PC-9 (cell line): Measurements from ENCODE around the gene TMEM132D. TPM values are rescaled to one million over a fixed set of nuclear protein-coding genes. Genes with fewer than 3 reads are reported as not detected.

ENCODE experiments used
- BruUV-seq: library from RNA; stranded (reverse); fragments of 400-500 nt; replicated peaks from 2 replicates; lab custom pipeline; 2021; lab: Mats Ljungman, UMichigan
- CTCF ChIA-PET: fragments of 300-600 bp; sonication (Branson Sonifier 250); formaldehyde crosslinking; loops from one replicate; lab custom pipeline; 2022; ENCODE audit warnings: antibody characterized with exemption; lab: Charles Lee
- POLR2A ChIA-PET: fragments of 300-600 bp; sonication (Branson Sonifier 250); formaldehyde crosslinking; loops from one replicate; lab custom pipeline; 2022; ENCODE audit warnings: antibody characterized with exemption; ENCODE audit not compliant: unreplicated experiment; lab: Charles Lee
- DNase-seq, 2 experiments: peaks; one replicate each; pipeline versions ENCODE4 v3.0.0 to v3.0.0-alpha.2; 2015 to 2022; ENCODE audit warnings: mixed read lengths in 1 of 2
- H2AFZ ChIP-seq: fragments of 200-600 bp; sonication (generic); 2 replicates; pipeline ENCODE4 v1.8.1; 2017; ENCODE audit warnings: antibody characterized with exemption
- H3F3A ChIP-seq: fragments of 200-600 bp; sonication (generic); 2 replicates; pipeline ENCODE4 v1.8.1; 2017; ENCODE audit warnings: antibody characterized with exemption, mild to moderate bottlenecking, low read depth; ENCODE audit not compliant: insufficient read depth
- H3K27ac ChIP-seq: fragments of 200-600 bp; sonication (generic); 2 replicates; pipeline ENCODE4 v1.6.1; 2016; ENCODE audit warnings: mixed run types
- H3K27me3 ChIP-seq: fragments of 200-600 bp; sonication (generic); 2 replicates; pipeline ENCODE4 v1.6.1; 2016; ENCODE audit warnings: low read depth, mixed run types; ENCODE audit not compliant: insufficient read depth
- H3K36me3 ChIP-seq: fragments of 200-600 bp; sonication (generic); 2 replicates; pipeline ENCODE4 v1.6.1; 2016; ENCODE audit warnings: low read depth, mixed run types
- H3K4me1 ChIP-seq: fragments of 200-600 bp; sonication (generic); replicated peaks from 2 replicates; pipeline ENCODE4 v1.6.1; 2016; ENCODE audit warnings: mixed run types; ENCODE audit not compliant: insufficient read depth
- H3K4me2 ChIP-seq: fragments of 200-600 bp; sonication (generic); 2 replicates; pipeline ENCODE4 v1.6.1; 2017; ENCODE audit warnings: mixed run types
- H3K4me3 ChIP-seq: fragments of 200-600 bp; sonication (generic); 2 replicates; pipeline ENCODE4 v1.6.1; 2016; ENCODE audit warnings: mixed run types
- H3K79me2 ChIP-seq: fragments of 200-600 bp; sonication (generic); 2 replicates; pipeline ENCODE4 v1.6.1; 2017; ENCODE audit warnings: low read depth, mixed run types
- H3K9me2 ChIP-seq: fragments of 200-600 bp; sonication (generic); 2 replicates; pipeline ENCODE4 v1.8.1; 2017; ENCODE audit warnings: mild to moderate bottlenecking; ENCODE audit not compliant: insufficient read depth
- H3K9me3 ChIP-seq: fragments of 200-600 bp; sonication (generic); 2 replicates; pipeline ENCODE4 v1.8.1; 2016; ENCODE audit warnings: low read depth; ENCODE audit not compliant: insufficient read depth
- H4K20me1 ChIP-seq: fragments of 200-600 bp; sonication (generic); 2 replicates; pipeline ENCODE4 v1.8.1; 2017; ENCODE audit not compliant: insufficient read depth
- CTCF ChIP-seq: fragments of 200-600 bp; sonication (generic); conservative IDR thresholded peaks from 2 replicates; pipeline ENCODE4 v1.6.1; 2017; ENCODE audit warnings: mixed run types, antibody characterized with exemption, mild to moderate bottlenecking, moderate library complexity
- EZH2 ChIP-seq: fragments of 200-600 bp; sonication (generic); IDR thresholded peaks from 2 replicates; pipeline ENCODE4 v1.8.0; 2017; ENCODE audit warnings: antibody characterized with exemption, low read depth
- intact Hi-C: fragments of 100-400 bp; cut with micrococcal nuclease; formaldehyde crosslinking; loops from one replicate; pipeline ENCODE4 v1.10.0; 2022; ENCODE audit not compliant: unreplicated experiment
- total RNA-seq: library from RNA; stranded (reverse); gene quantifications from 2 replicates; pipeline ENCODE4 v1.2.3, GENCODE V29; 2021

Gene TMEM132D
- total RNA-seq, 1 experiment from 2014 or later: not detected

DNA sequence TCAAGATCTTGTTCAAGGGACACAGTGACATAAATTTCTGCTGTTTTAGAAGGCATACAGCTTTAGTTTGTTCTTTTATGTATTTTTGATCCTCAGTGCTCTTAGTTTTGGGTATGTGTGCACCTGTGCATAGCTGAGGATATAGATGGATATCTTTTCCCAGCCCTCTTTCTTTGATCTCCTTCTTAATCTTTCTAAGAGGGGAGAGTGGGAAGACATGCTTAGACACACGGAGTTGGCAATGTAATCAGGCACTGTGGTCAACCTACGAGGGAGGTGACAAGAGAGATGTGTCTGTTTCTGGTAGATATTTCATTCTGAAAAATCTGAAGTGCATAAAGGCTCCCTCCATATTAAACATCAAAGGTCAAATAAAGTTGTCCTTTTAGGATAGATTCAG is 340.6 kb downstream of the TMEM132D start:
- POLR2A ChIA-PET: no interaction called here
- no peaks in the 10 kb centered on the region for H3K4me1 ChIP-seq
- no peaks in the 10 kb centered on the region for H3K79me2 ChIP-seq
- no peaks in the 10 kb centered on the region for H3K36me3 ChIP-seq
- H3K4me2 ChIP-seq: no peak overlapping the region
- no peaks in the 10 kb centered on the region for H3K9me2 ChIP-seq
- TF ChIP-seq EZH2: no peak
- TF ChIP-seq CTCF: no peak
- no peak overlapping the region for H3K27ac ChIP-seq
- H3K4me3 ChIP-seq: no peak overlapping the region
- CTCF ChIA-PET: no interaction called here
- no peaks in the 10 kb centered on the region for H3K27me3 ChIP-seq
- no peaks in the 10 kb centered on the region for H3F3A ChIP-seq
- no peaks in the 10 kb centered on the region for H3K9me3 ChIP-seq
- DNase-seq: no peak
- H2AFZ ChIP-seq: no peak overlapping the region
- no peaks in the 10 kb centered on the region for H4K20me1 ChIP-seq
- BruUV-seq: no TSS peak
- intact Hi-C loops: no loop called here

GRCh38 chr12:129561304-129561703 is 342.5 kb downstream of the TMEM132D start:
- POLR2A ChIA-PET: no interaction called here
- Histone ChIP-seq H3K79me2 (no peaks in the 10 kb centered on the region), H3K4me3 (no peak overlapping the region), H3K27ac (no peak overlapping the region), H2AFZ (no peak overlapping the region), H4K20me1 (no peaks in the 10 kb centered on the region), H3K27me3 (no peaks in the 10 kb centered on the region), H3K4me1 (no peaks in the 10 kb centered on the region), H3K36me3 (no peaks in the 10 kb centered on the region), H3K9me3 (no peaks in the 10 kb centered on the region), H3K9me2 (no peaks in the 10 kb centered on the region), H3K4me2 (no peak overlapping the region), H3F3A (no peaks in the 10 kb centered on the region)
- TF ChIP-seq CTCF (no peak), EZH2 (no peak)
- intact Hi-C loops: no loop called here
- BruUV-seq: no TSS peak
- CTCF ChIA-PET: no interaction called here
- no peak for DNase-seq

DNA sequence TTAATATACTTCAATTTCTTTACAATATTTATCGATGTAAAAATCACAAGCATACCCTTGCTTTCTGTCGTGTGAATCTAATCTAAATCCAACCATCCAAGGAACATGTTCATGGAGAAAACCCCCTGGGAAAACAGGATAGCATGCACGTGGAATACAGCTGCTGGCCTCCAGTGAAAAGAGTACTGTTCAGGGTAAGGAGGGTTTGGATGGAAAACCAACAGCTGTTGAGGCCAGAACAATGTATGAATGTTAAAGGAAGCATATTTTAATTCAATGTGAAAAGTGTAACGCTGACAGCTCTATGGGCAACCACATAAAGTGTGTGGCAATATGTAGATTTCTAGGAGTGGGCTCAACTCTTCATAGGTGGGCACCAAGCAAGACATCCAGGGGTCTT is 344.0 kb downstream of the TMEM132D start:
- no peak for TF ChIP-seq EZH2
- ChIA-PET CTCF (no interaction called here), POLR2A (no interaction called here)
- no TSS peak for BruUV-seq
- Histone ChIP-seq H3K4me1 (no peaks in the 10 kb centered on the region), H3K79me2 (no peaks in the 10 kb centered on the region), H3K4me3 (no peak overlapping the region), H3K4me2 (no peak overlapping the region), H2AFZ (no peak overlapping the region), H3F3A (no peaks in the 10 kb centered on the region), H4K20me1 (no peaks in the 10 kb centered on the region), H3K9me2 (no peaks in the 10 kb centered on the region), H3K27me3 (peaks cover 5% of the 10 kb centered on the region; the same call in 1 of the 2 replicates), H3K27ac (no peak overlapping the region), H3K9me3 (no peaks in the 10 kb centered on the region), H3K36me3 (no peaks in the 10 kb centered on the region)
- DNase-seq: no peak
- intact Hi-C loops: no loop called here

DNA sequence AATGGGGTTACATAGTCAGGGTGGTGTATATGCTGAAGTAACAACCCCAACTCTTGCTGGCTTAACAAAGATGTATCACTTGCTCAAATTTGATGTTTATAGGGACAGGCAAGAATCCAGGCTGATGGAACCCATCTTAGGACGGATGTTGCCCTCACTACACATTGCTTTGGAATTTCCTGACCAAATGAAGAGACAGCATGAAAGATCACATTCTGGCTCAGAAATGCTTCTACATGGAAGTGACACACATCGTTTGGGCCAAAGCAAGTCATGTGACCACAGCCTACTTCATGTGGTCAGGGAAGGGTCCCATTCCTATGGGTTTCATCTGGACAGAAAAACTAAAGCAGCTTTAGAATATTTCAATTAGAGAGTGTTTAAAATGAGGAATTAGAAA is 345.8 kb downstream of the TMEM132D start:
- Histone ChIP-seq H3K4me2 (no peak overlapping the region), H3K27me3 (peaks cover 5% of the 10 kb centered on the region; the same call in 1 of the 2 replicates), H3K79me2 (no peaks in the 10 kb centered on the region), H4K20me1 (no peaks in the 10 kb centered on the region), H3K9me3 (no peaks in the 10 kb centered on the region), H3K4me3 (no peak overlapping the region), H3K36me3 (no peaks in the 10 kb centered on the region), H3F3A (no peaks in the 10 kb centered on the region), H2AFZ (no peak overlapping the region), H3K4me1 (no peaks in the 10 kb centered on the region), H3K9me2 (no peaks in the 10 kb centered on the region), H3K27ac (no peak overlapping the region)
- ChIA-PET CTCF (no interaction called here), POLR2A (no interaction called here)
- no peak for DNase-seq
- TF ChIP-seq CTCF (no peak), EZH2 (no peak)
- intact Hi-C loops: no loop called here
- no TSS peak for BruUV-seq
